IMR-90 (cell line): Measurements from ENCODE around the gene RASAL1. TPM values are rescaled to one million over a fixed set of nuclear protein-coding genes. Genes with fewer than 3 reads are reported as not detected.

Experiments used
- ATAC-seq: fragments of 200-7000 bp; cut with Tn5 transposase; 2 replicates; pipeline ENCODE4 v1.9.1; 2020; ENCODE audit warnings: low read depth, mild to moderate bottlenecking, moderate library complexity
- BruUV-seq: library from RNA; stranded (reverse); fragments of 400-500 nt; replicated peaks from 2 replicates; lab custom pipeline; 2021; lab: Mats Ljungman, UMichigan
- CTCF ChIA-PET: fragments of 300-600 bp; formaldehyde crosslinking; extraction: SDS; loops from one replicate; lab custom pipeline; 2021; ENCODE audit warnings: antibody characterized with exemption; lab: Yijun Ruan, JAX
- POLR2A ChIA-PET: fragments of 300-600 bp; sonication (Branson Sonifier 250); formaldehyde crosslinking; loops from one replicate; lab custom pipeline; 2022; ENCODE audit warnings: antibody characterized with exemption; ENCODE audit not compliant: unreplicated experiment; lab: Charles Lee
- DNase-seq: peaks from one replicate; pipeline ENCODE4 v3.0.0; 2013
- H2AFZ ChIP-seq: replicated peaks from 2 replicates; pipeline ENCODE3; 2013; ENCODE audit warnings: low read length, mild to moderate bottlenecking; ENCODE audit not compliant: poor library complexity
- H2AK5ac ChIP-seq: 2 replicates; pipeline ENCODE4 v1.6.1; 2013; ENCODE audit warnings: low read depth, low read length, inconsistent platforms
- H2AK9ac ChIP-seq: replicated peaks from 2 replicates; pipeline ENCODE3; 2013; ENCODE audit warnings: mild to moderate bottlenecking, low read depth, low read length, moderate library complexity; ENCODE audit not compliant: poor library complexity
- H2BK120ac ChIP-seq: 2 replicates; pipeline ENCODE4 v1.6.1; 2013; ENCODE audit warnings: low read depth, low read length, inconsistent platforms
- H2BK15ac ChIP-seq: 3 replicates; pipeline ENCODE4 v1.6.1; 2013; ENCODE audit warnings: low read depth, low read length, inconsistent platforms
- H2BK20ac ChIP-seq: 2 replicates; pipeline ENCODE4 v1.6.1; 2013; ENCODE audit warnings: low read depth, mild to moderate bottlenecking, inconsistent platforms, low read length, moderate library complexity
- H2BK5ac ChIP-seq: 2 replicates; pipeline ENCODE4 v1.6.1; 2013; ENCODE audit warnings: mild to moderate bottlenecking, low read depth, low read length, inconsistent platforms; ENCODE audit not compliant: poor library complexity, severe bottlenecking
- H3K14ac ChIP-seq: replicated peaks from 2 replicates; pipeline ENCODE4 v1.6.1; 2013; ENCODE audit warnings: low read depth, low read length, inconsistent platforms
- H3K18ac ChIP-seq: 2 replicates; pipeline ENCODE4 v1.6.1; 2013; ENCODE audit warnings: low read depth, low read length, control low read depth
- H3K23ac ChIP-seq: 2 replicates; pipeline ENCODE4 v1.6.1; 2013; ENCODE audit warnings: low read depth, low read length, inconsistent platforms
- H3K27ac ChIP-seq: 2 replicates; pipeline ENCODE4 v1.5.1; 2013; ENCODE audit warnings: mild to moderate bottlenecking, control low read depth, low read length; ENCODE audit not compliant: insufficient read depth
- H3K27me3 ChIP-seq: 2 replicates; pipeline ENCODE4 v1.6.1; 2013; ENCODE audit warnings: low read length; ENCODE audit not compliant: control insufficient read depth, insufficient read depth
- H3K36me3 ChIP-seq: 2 replicates; pipeline ENCODE4 v1.6.1; 2013; ENCODE audit warnings: low read length, mixed read lengths; ENCODE audit not compliant: control insufficient read depth, insufficient read depth
- H3K4ac ChIP-seq: 2 replicates; pipeline ENCODE4 v1.6.1; 2013; ENCODE audit warnings: low read depth, low read length, inconsistent platforms
- H3K4me1 ChIP-seq: 2 replicates; pipeline ENCODE4 v1.6.1; 2013; ENCODE audit warnings: low read length, mixed read lengths; ENCODE audit not compliant: control insufficient read depth, insufficient read depth
- H3K4me2 ChIP-seq: 2 replicates; pipeline ENCODE4 v1.6.1; 2013; ENCODE audit warnings: low read depth, mild to moderate bottlenecking, control low read depth, low read length, moderate library complexity
- H3K4me3 ChIP-seq: 2 replicates; pipeline ENCODE4 v1.5.1; 2013; ENCODE audit warnings: low read depth, mild to moderate bottlenecking, control low read depth, low read length, moderate library complexity; ENCODE audit not compliant: insufficient read depth
- H3K56ac ChIP-seq: 2 replicates; pipeline ENCODE4 v1.6.1; 2013; ENCODE audit warnings: low read length, inconsistent platforms; ENCODE audit not compliant: insufficient read depth; ENCODE audit errors: extremely low read depth
- H3K79me1 ChIP-seq, 2 experiments: 2 replicates each; pipeline ENCODE4 v1.6.1; 2013; ENCODE audit warnings: low read length in 2 of 2, inconsistent platforms in 1 of 2, low read depth in 1 of 2
- H3K9ac ChIP-seq: 2 replicates; pipeline ENCODE4 v1.6.1; 2013; ENCODE audit warnings: low read depth, low read length, control low read depth
- H3K9me1 ChIP-seq: 2 replicates; pipeline ENCODE4 v1.6.1; 2013; ENCODE audit warnings: low read length, inconsistent platforms; ENCODE audit not compliant: insufficient read depth
- H3K9me3 ChIP-seq: 2 replicates; pipeline ENCODE4 v1.6.1; 2013; ENCODE audit warnings: low read length; ENCODE audit not compliant: control insufficient read depth, insufficient read depth
- H4K20me1 ChIP-seq: 2 replicates; pipeline ENCODE4 v1.6.1; 2013; ENCODE audit warnings: low read length, inconsistent platforms; ENCODE audit not compliant: insufficient read depth
- H4K5ac ChIP-seq: 2 replicates; pipeline ENCODE4 v1.6.1; 2013; ENCODE audit warnings: mild to moderate bottlenecking, low read depth, low read length, control low read depth
- H4K8ac ChIP-seq, 2 experiments: 2 replicates each; pipeline ENCODE4 v1.6.1; 2013; ENCODE audit warnings: low read depth in 2 of 2, low read length in 2 of 2, control low read depth in 1 of 2, inconsistent platforms in 1 of 2
- H4K91ac ChIP-seq: 2 replicates; pipeline ENCODE4 v1.6.1; 2013; ENCODE audit warnings: low read depth, low read length, inconsistent platforms; ENCODE audit not compliant: insufficient read depth
- CHD1 ChIP-seq: IDR thresholded peaks from 2 replicates; pipeline ENCODE4 v1.6.1; 2012; ENCODE audit warnings: low read depth, low read length, improper control_type of control experiment
- FOS ChIP-seq: fragments of 150-350 bp; IDR thresholded peaks from 2 replicates; pipeline ENCODE4 v1.6.1; 2016; ENCODE audit warnings: low read depth, low read length
- MXI1 ChIP-seq: IDR thresholded peaks from 2 replicates; pipeline ENCODE4 v1.6.1; 2012; ENCODE audit warnings: low read depth, mild to moderate bottlenecking, low read length, moderate library complexity, borderline replicate concordance
- WGBS, 2 experiments: methylation state at CpG; one replicate each; pipeline versions ENCODE4 v1.1.5 to v1.1.7; 2013; ENCODE audit warnings: missing lambda C conversion rate in 2 of 2; ENCODE audit not compliant: insufficient read length in 1 of 2; ENCODE audit errors: extremely low coverage in 2 of 2; 5-methylcytosine and 5-hydroxymethylcytosine counted together
- dilution Hi-C: fragments of 300-500 bp; cut with HindIII; formaldehyde crosslinking; loops from one replicate; pipeline ENCODE4 v1.14.3; 2018; ENCODE audit warnings: low sequenced_read_pairs; ENCODE audit not compliant: unreplicated experiment
- in situ Hi-C: fragments of 300-500 bp; cut with MboI; formaldehyde crosslinking; loops from 3 replicates; pipeline ENCODE4 v1.14.3; 2019; ENCODE audit warnings: low sequenced_read_pairs, inconsistent platforms, mixed read lengths
- intact Hi-C: fragments of 100-400 bp; cut with micrococcal nuclease; formaldehyde crosslinking; loops from 2 replicates; pipeline ENCODE4 v1.10.0; 2022
- polyA plus RNA-seq, 3 experiments: library from polyadenylated mRNA; depleted of rRNA; stranded (reverse); fragments of >200 nt; gene quantifications; 2 replicates each; pipeline ENCODE4 v1.2.3, GENCODE V29; 2012; ENCODE audit warnings: low replicate concordance in 1 of 3
- total RNA-seq: library from RNA; depleted of rRNA; stranded (reverse); fragments of >200 nt; gene quantifications from 2 replicates; pipeline ENCODE4 v1.2.3, GENCODE V29; 2012

Gene RASAL1
- total and polyA plus RNA-seq, 2 of the 4 experiments (the other 2 are of a cell fraction) = not detected

GRCh38 chr12:113179023-113179422, 43.5 kb upstream of the RASAL1 start:
- no peak overlapping the region for H3K14ac ChIP-seq
- ChIA-PET POLR2A (no interaction called here), CTCF (no interaction called here)
- H3K27ac ChIP-seq = no peak overlapping the region
- no peak overlapping the region for H3K4me2 ChIP-seq
- TF ChIP-seq FOS = no peak
- no peak for TF ChIP-seq CHD1
- TF ChIP-seq MXI1 = no peak
- no peak overlapping the region for H2BK120ac ChIP-seq
- H4K91ac ChIP-seq = no peak overlapping the region
- DNase-seq (no peak), ATAC-seq (no peak)
- peaks cover 2% of the 10 kb centered on the region; the same call in 1 of the 2 replicates for H3K4me1 ChIP-seq
- H2AK9ac ChIP-seq = no peak overlapping the region
- H3K4ac ChIP-seq = no peak overlapping the region
- H4K5ac ChIP-seq = no peak overlapping the region
- no peak overlapping the region for H3K4me3 ChIP-seq
- no peak overlapping the region for H3K56ac ChIP-seq
- intact Hi-C loops = no loop called here
- no peak overlapping the region for H2AK5ac ChIP-seq
- H3K27me3 ChIP-seq = no peaks in the 10 kb centered on the region
- H4K8ac ChIP-seq = no peak overlapping the region
- H2BK20ac ChIP-seq = no peak overlapping the region
- peaks cover 14 to 34% of the 10 kb centered on the region in 2 experiments for H3K79me1 ChIP-seq
- peaks cover 8% of the 10 kb centered on the region for H3K9me3 ChIP-seq
- no peak overlapping the region for H2BK5ac ChIP-seq
- dilution Hi-C loops = no loop called here
- no peak overlapping the region for H3K23ac ChIP-seq
- 100% methylated on average over 1 of the region's 14 CpGs; no CpG with 5 or more reads in 1 of the 2 experiments for WGBS, 2 experiments
- H2AFZ ChIP-seq = no peak overlapping the region
- H3K9ac ChIP-seq = no peak overlapping the region
- H3K18ac ChIP-seq = no peak overlapping the region
- peaks cover 2% of the 10 kb centered on the region for H4K20me1 ChIP-seq
- H2BK15ac ChIP-seq = no peak overlapping the region
- BruUV-seq = no TSS peak
- H3K36me3 ChIP-seq = peaks cover 45% of the 10 kb centered on the region
- in situ Hi-C loops = loop anchor here (25.0 kb wide), 1 partner anchor 1233 kb away; the partner anchor contains the start of gene TBX5
- H3K9me1 ChIP-seq = no peaks in the 10 kb centered on the region
